Gastrocnemius medialis (tissue), 4 donors: ENCODE measurements around the gene IQCE.

Experiments
- CTCF ChIP-seq, 5 experiments: fragments of 450-650 bp in 3 of 5; fragments of 200-600 bp in 2 of 5; sonication (generic) in 2 of 5; IDR thresholded peaks in 4 of 5; conservative IDR thresholded peaks in 1 of 5; 1 replicate in 4 of 5; 2 replicates in 1 of 5; pipeline ENCODE4 v1.5.1; 2016 to 2019; ENCODE audit warnings: antibody characterized with exemption in 5 of 5, mild to moderate bottlenecking in 3 of 5, moderate library complexity in 3 of 5
- POLR2A ChIP-seq, 2 donors: fragments of 450-650 bp; IDR thresholded peaks; one replicate each; pipeline ENCODE4 v1.6.1; 2017; ENCODE audit warnings: antibody characterized with exemption in 2 of 2, mild to moderate bottlenecking in 2 of 2, moderate library complexity in 2 of 2

GRCh38 chr7:2571409-2571808, 12.6 kb downstream of the IQCE start:
- TF ChIP-seq CTCF (IDR thresholded peaks at IDR 0.05 in 4 of 5, conservative IDR thresholded peaks at IDR 0.05 in 1 of 5) (no peak), POLR2A (IDR thresholded peaks at IDR 0.05) (no peak)
